ENCODE results near the gene SPECC1. TPM values are rescaled to one million over a fixed set of nuclear protein-coding genes. Genes with fewer than 3 reads are reported as not detected.

SPECC1 gene
- total RNA-seq, 4 donors from 2014 or later: 72.1 to 133 (median 83.7) TPM

DNA sequence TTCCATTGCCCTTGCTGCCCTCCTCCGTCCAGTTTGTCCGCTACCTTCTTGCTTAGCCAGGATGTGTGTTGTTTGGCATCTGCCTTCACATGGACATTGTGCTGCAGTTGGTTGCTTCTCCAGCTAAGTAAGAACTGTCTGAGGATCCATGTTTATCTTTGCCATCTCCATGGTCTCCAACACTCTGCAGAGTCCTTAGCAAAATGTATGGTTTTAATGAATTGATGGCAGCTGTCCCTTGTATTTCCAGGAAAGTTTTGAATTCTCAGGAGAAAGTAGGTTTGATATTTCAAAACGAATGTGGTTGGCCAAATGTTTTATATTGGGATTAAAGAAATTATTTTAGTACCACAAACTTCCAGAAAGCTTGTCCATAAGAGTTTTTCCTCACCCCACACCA is 160.9 kb downstream of the SPECC1 start:
- H3K27me3 ChIP-seq: no peaks in the 10 kb centered on the region
- H3K27ac ChIP-seq: no peak overlapping the region
- no peak for DNase-seq
- H3K4me3 ChIP-seq: no peak overlapping the region
- no peak for TF ChIP-seq POLR2A (IDR thresholded peaks at IDR 0.05)
- TF ChIP-seq, protein P1, sequence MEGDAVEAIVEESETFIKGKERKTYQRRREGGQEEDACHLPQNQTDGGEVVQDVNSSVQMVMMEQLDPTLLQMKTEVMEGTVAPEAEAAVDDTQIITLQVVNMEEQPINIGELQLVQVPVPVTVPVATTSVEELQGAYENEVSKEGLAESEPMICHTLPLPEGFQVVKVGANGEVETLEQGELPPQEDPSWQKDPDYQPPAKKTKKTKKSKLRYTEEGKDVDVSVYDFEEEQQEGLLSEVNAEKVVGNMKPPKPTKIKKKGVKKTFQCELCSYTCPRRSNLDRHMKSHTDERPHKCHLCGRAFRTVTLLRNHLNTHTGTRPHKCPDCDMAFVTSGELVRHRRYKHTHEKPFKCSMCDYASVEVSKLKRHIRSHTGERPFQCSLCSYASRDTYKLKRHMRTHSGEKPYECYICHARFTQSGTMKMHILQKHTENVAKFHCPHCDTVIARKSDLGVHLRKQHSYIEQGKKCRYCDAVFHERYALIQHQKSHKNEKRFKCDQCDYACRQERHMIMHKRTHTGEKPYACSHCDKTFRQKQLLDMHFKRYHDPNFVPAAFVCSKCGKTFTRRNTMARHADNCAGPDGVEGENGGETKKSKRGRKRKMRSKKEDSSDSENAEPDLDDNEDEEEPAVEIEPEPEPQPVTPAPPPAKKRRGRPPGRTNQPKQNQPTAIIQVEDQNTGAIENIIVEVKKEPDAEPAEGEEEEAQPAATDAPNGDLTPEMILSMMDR (IDR thresholded peaks at IDR 0.05): no peak
- H3K36me3 ChIP-seq: no peaks in the 10 kb centered on the region
- no peaks in the 10 kb centered on the region for H3K9me3 ChIP-seq
- no peaks in the 10 kb centered on the region for H3K4me1 ChIP-seq

DNA sequence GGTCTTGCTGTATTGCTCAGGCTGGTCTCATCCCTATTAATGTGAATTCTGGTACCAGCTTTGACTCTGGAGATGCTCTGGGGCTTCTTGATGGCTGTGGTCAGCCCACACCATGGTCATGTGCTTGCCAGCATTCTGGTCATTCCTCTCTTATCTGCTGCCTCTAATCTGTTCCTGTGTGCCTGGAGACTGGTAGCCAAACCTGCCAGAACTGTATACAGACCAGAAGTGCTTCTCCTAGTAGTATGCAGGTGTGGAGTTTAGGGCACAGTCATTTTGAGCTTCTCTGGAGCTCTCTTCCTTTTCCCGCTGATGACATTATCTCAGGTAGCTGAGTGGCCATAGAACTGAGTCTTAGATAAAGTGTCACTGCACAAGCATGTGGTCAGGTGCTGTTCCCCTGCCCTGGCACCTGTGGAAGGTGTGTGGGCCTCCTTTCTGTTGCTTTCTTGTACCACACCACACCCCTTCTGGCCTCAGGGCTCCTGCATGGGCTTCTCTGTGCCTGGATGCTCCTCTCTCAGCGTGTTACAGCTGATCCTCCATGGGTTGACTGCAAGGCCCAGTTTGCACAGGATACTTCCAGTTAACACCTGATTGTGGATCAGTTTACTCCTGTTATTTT is 162.7 kb downstream of the SPECC1 start:
- Histone ChIP-seq H3K9me3 (no peaks in the 10 kb centered on the region), H3K36me3 (no peaks in the 10 kb centered on the region), H3K27ac (no peak overlapping the region), H3K27me3 (no peaks in the 10 kb centered on the region), H3K4me1 (no peaks in the 10 kb centered on the region), H3K4me3 (no peak overlapping the region)
- DNase-seq: no peak
- no peak for TF ChIP-seq POLR2A (IDR thresholded peaks at IDR 0.05)
- TF ChIP-seq, protein P1 (IDR thresholded peaks at IDR 0.05): no peak

DNA sequence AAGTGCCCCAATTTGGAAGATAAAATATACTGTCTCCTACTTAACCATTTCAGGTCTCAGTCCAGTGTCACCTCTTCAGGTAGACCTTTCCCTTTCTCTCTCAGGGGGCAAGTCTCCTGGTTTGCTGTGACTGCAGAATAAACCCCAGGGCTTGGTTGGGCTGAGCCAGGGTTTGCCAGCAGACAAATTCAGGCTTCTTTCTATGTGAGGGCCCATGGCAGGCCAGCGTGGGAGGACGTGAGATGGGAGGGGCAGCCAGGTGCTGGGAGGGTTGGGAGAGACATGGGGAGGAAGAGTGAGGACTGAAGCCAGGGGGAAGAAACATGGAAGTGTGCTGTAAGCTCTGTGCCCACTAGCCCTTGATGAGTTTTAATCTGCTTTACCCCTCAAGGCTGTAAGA is 163.2 kb downstream of the SPECC1 start:
- no peak for DNase-seq
- Histone ChIP-seq H3K27ac (no peak overlapping the region), H3K4me1 (no peaks in the 10 kb centered on the region), H3K36me3 (no peaks in the 10 kb centered on the region), H3K9me3 (no peaks in the 10 kb centered on the region), H3K4me3 (no peak overlapping the region), H3K27me3 (no peaks in the 10 kb centered on the region)
- TF ChIP-seq POLR2A (IDR thresholded peaks at IDR 0.05): no peak
- TF ChIP-seq, protein P1 (IDR thresholded peaks at IDR 0.05): no peak

DNA sequence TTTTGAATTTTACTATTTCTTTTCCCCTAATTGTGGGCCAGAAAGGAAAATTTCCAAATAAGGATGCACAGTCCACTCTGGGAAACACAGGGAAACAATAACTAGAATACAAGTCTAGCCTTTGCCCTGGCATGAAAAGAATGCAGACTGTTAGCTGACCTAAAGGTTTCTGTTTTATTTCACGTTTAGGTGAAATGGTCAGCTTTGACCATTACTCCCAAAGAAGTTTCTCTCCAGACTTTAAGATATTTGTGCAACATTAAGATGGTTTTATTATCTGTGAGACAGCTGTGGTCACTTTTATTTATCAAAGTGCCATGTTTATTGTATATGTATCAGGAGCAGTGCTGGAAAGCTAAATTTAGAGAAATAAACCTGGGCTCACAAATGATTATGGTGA is 163.9 kb downstream of the SPECC1 start:
- no peaks in the 10 kb centered on the region for H3K27me3 ChIP-seq
- no peak overlapping the region for H3K27ac ChIP-seq
- H3K9me3 ChIP-seq: no peaks in the 10 kb centered on the region
- no peak overlapping the region for H3K4me3 ChIP-seq
- no peaks in the 10 kb centered on the region for H3K36me3 ChIP-seq
- DNase-seq: no peak
- H3K4me1 ChIP-seq: no peaks in the 10 kb centered on the region
- no peak for TF ChIP-seq POLR2A (IDR thresholded peaks at IDR 0.05)
- TF ChIP-seq, protein P1 (IDR thresholded peaks at IDR 0.05): no peak

DNA sequence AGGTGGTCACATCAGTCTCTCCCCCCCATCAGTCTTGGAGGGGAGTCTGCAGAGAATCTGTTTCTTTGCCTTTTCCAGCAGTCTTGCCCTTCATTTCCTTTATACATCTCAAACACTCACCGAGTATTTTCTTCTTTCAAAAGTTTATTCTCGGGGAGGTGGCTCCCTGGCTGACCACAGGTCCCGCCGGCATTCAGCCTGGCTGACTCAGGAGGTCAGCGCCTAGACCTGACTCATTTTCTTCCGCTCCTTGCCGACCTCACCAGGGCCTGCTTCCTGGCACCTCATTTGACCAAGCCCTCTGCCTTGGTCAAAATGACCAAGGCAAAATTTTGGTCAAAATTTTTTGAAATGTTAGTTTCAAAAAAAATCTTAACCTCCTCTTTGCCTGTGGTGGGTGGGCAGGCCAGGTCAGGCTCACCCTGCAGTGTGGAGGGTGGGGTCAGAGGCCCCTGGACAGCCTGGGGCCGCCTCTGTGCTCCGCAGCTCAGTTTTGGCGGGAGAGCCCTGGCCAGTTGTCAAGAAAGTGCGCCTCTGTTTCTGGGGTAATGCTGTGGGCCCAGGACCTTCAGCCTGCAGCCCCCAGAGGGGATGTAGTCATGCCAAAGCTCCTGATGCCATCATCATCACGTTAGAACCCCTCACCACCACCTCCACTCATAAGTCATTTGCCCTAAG is 165.6 kb downstream of the SPECC1 start:
- H3K4me1 ChIP-seq: no peaks in the 10 kb centered on the region
- H3K27ac ChIP-seq: no peak overlapping the region
- H3K9me3 ChIP-seq: no peaks in the 10 kb centered on the region
- no peak for TF ChIP-seq POLR2A (IDR thresholded peaks at IDR 0.05)
- TF ChIP-seq, protein P1 (IDR thresholded peaks at IDR 0.05): no peak
- H3K36me3 ChIP-seq: no peaks in the 10 kb centered on the region
- no peaks in the 10 kb centered on the region for H3K27me3 ChIP-seq
- H3K4me3 ChIP-seq: no peak overlapping the region
- DNase-seq: no peak
